Measurements from ENCODE around the gene PCSK9.

GRCh38 chr1:55055084-55055882 lies 15.9 kb downstream of the PCSK9 start:
- TF ChIP-seq CTCF (conservative IDR thresholded peaks at IDR 0.05) (no peak), ZFX (IDR thresholded peaks at IDR 0.05) (no peak)
